ENCODE measurements around the gene KCNG3.

GRCh38 chr2:42450136-42450535 is 43.6 kb downstream of the KCNG3 start:
- no peak for TF ChIP-seq CTCF (conservative IDR thresholded peaks at IDR 0.05 in 1 of 2, IDR thresholded peaks at IDR 0.05 in 1 of 2; ENCODE audit: extremely low read depth in 1 of 2, insufficient read depth in 1 of 2, low read depth in 1 of 2, low read length in 2 of 2)
- no peak for TF ChIP-seq EZH2 (IDR thresholded peaks at IDR 0.05; ENCODE audit: borderline replicate concordance, low read length)

Measured in mammary epithelial cell (primary cell).